Effector CD4-positive, alpha-beta T cell (primary cell): ENCODE results near the gene TNPO1.
A peak's percentile ranks its signal among the peaks of the same experiment; 100 is the strongest.

Source experiments
- DNase-seq: peaks from one replicate; pipeline ENCODE4 v3.0.0-alpha.2; 2020

TNPO1 gene

DNA sequence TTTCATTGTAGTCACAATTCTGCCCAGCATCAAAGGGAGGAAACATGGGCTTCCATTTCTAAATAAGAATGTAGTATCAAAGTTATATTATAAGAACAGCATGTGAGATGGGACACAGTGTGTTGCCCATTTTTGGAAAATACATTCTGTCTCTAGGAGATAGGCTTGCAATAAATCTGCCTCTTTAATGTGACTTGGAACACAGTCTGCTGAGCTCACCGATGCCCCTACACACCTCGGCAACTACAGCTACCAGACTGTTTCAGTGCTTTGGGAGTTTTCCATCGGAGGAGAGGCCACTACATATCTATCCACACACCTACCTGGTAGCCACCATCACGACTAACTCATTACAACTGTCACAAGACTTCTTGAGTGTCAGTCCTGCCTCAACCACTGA, 120.4 kb downstream of the TNPO1 start:
- DNase-seq, result no peak

DNA sequence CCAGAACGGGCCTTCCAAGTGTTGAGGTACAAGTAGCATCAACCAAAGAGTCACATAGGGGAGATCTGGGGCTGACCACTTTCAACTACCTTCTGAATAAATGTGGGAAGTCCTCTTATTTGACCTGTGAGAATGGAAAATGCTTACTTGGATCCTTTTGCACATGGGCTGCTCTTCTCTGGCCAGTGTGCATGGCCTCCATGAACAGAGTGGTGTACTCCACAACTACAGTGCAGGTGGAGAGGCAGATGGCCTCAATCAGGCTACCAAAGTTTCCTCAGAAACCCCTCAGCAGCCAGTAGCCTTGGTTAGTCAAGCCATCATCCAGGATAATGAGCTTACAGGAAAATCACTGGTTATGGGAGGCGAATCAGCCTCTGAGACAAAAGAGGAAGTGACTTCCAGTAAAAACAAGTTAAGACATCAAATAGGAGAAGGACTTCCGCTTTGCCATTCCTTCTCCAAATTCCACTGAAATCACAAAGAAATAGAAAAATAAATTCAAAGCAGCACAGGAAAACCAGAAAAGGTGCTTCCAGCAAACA, 121.1 kb downstream of the TNPO1 start:
- DNase-seq, result no peak

DNA sequence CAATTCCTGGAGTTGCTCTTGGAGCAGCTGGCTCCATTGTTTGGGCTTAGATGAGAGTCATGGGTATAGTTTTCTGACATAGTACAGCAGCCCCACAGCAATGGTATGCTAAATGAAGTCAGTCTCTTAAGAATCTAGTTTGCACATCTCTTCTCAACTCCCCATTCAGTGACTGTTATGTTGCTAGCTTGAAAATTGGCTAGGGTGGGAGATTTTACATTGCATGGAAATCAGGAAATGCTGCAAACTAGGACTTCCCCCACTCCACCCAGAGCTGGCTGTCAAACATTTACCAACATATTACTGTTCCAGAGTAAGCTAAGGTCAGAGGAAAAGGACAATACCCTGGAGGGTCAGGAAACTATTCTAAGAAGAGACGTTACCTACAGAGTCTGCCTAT, 121.7 kb downstream of the TNPO1 start:
- no peak for DNase-seq

DNA sequence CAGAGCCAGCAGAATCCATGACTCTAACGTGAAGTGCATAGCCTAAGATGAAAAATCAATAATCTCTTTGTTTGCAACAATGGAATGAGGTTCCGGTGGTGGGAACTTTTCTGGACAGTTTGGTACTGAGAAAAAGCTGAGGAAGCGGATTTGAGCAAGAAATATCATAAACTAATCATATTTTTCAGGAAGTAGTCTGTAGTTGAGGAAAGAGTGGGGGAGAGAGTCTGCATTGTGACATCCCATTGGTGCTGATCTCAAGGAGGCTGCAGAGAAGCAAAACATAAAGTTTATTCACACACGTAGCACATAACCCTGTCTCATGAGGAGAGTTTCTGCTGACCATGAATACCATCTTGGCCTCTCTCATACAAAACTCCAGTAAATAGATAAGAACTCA, 123.6 kb downstream of the TNPO1 start:
- DNase-seq, result no peak

DNA sequence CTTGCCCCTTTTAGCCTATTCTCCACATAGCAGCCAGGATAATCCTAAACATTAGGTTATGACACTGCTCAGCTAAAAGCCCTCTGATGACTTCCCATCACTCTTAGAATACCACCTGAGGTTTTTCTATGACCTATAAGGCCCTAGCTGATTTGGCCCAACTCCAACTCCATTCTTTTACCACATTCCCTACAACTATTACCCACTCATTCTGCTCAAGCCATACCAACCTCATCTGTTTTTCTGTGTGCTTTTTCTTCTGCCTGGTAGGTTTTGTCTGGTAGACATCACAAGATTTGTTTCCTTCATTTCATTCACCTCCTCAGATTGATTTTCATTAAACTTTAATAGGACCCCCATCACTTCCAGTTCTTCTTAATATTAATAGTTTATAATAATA, 126.8 kb downstream of the TNPO1 start:
- no peak for DNase-seq

DNA sequence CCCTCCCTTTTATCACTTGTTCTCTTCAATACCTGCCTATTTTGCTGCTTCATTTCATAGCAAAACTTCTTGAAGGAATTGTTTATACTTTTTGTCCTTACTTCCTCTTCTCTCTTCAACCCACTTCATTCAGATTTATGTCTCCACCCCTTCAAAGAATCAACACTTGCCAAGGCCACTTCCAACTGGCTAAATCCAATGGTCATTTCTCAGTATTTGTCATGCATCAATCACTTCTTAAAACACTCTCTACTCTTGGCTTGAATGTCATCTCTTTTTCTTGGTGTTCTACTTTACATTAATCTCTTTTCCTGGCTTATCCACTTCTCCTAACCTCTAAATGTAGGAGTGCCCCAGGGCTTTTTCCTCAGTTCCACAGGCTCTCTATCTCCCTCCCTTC, 131.0 kb downstream of the TNPO1 start:
- DNase-seq, result no peak

DNA sequence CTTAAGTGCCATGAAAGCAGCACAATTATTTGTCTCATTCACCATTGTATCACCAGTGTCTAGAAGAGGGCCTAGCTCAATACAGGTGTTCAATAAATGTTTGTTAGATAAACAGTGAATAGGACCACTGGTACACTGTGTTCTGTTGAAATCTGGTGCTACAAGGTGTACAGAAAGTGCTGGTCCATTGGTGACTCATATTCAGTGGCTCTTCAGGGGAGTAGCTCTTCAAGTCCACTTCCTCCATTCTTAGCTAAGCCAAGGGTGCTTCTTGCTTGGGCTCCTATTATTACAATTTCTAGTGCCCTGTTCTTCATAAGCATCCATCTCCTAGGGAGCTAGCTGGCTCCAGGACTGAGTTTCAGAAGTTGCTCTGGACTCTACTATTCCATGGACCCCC, 133.0 kb downstream of the TNPO1 start:
- DNase-seq, result no peak

DNA sequence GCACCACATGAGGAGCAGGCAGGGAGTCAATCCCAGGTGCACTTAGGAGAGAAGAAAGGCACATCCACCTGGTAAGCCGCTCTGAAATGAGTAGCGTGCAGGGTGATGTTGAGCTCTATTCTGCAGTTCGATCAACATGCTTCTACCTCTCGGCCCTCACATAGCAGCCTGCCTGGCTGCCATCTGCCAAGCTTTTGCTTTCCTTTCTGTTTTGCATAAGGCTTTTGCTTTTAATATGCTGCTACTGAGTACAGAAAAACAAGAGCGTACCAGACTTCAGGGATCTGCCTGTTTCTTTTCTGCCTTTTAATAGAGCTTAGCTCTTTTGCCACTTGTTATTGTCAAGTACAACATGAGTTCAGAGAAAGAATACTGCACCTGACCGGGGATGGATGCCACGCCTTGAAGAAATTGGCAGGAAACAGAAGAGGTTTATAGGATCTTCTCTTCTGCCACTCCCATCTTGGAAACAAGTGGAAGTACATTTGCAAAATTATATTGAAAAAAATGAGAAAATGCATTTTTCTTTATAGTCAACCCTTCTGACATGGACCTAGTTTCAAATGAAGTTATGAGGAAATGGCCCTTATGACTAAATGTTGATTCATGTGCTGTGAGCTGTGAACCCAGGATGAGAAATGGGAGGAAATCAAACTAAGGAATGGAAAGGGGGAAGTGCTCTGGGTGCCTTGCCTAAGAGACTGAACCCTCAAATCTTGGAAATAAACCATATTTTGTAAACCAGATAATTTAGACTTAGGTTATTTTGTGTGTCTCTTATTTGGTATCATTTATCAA, 135.4 kb downstream of the TNPO1 start:
- DNase-seq, result no peak

DNA sequence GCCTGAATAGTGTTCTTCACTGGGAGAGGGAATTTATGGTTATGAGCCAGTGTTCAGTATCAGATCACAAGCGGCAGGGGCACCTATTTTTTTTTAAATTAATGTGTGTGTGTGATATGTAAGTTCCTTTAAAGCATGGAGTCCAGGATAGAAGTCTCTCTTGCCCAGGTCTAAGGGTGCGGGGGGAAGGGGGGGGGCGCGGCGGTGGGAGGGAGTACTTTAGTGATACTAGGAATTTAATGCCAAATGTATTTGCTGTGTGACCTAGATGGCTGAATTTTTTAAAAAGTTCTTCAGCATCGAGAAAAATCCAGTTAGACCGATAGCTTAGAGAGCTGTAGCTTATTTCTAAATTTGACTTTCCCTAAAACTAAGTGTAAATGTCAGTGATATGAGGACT, 137.9 kb downstream of the TNPO1 start:
- no peak for DNase-seq

DNA sequence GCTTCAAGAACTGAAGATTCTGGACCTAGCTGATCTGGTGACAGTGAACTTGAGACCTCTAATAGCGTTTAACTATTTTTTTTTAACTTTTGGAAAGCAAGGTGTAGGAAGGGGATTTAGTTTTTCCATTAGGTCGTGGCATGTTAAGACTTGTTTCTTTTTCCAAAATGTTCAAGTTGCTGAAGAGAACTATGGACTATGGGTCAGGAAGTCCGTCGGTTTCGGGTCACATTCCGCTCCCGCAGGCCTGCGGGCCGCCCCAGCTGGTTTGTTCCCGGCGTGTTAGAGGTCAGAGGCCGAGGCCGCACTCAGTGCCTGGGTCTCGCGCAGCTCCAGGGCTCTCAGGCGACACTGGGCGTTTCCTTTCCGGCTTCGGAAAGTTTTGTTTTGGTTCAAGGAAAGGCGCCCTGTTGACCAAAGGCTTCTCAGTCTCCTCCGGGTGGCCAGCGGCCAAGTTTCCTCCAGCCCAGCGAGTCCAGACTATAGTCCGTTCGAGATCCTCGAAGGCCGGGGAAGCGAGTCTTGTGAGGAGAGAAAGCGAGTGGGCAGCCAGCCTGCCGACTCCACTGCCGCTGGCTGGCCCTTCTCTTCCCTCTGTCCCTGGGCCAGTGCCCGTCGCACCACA, 138.8 kb downstream of the TNPO1 start:
- DNase-seq, result no peak

DNA sequence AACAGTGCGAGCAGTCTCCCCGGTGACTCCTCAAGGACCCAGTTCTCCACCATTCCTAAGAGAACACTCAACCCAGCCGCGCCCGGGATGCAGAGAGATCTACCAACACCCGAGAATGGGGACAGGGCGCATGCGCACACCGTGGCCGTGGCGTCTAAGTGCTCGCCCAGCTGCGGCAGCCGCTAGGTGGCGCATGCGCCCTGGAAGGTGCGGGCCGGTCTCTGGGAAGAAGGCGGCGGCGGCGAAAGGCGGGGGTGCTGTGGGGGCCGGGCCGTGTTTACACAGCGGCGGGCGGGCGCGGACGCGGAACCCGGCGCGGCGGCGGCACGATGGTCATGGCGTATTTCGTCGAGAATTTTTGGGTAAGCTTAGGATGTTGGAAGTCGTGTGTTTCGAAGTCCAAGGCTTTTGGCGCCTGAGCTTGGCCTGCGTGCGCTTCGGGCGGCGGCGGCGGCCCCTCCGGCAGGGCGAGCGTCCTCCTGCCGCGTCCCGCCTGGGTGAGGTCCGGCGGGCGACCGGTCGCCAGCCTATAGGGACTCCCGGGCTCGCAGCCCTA, 139.4 kb downstream of the TNPO1 start, which contains the start of gene FCHO2:
FCHO2 (plus strand) TSS at position 274 of the 556 bp plus-strand sequence; CDS start at position 330, 56 bp downstream.
- DNase-seq, result peak; percentile 95

DNA sequence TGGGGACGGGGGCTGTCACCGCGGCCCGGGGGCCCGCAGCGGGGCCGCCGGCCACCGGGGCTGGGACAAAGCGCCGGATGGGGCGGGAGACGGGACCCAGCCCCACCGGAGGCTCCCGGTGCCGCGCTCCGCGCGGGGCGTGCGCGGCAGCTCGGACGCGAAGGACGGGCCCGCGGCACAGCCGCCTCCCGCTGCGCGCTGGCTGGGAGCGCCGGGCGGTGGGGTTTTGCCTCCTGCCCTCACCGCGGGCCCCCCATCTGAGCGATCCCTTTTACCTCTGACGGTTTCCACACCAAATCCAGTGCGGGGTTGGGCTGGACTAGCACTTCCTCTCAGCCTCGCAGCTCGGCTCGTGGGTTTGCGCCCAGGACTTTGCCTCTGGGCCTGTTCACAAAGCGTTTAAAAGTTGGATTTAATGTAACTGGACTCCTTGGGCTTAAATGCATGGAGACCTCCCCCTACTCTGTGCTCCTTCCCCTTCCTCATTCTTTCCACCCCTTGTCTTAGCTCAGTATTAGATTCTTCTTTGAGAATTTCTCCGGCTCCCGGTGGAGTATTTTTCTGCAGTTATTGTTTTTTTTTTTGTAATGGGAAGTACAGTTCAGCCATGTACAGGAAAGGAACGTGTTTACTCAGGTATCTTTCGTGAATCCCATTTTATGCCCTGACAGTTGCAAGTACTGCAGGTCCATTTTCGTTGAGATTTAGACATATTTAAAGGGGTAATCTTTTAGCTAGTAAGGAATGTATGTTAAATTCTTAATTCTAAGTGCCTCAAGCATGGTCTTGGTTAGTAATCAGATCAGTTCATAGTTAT, 140.1 kb downstream of the TNPO1 start:
- no peak for DNase-seq

DNA sequence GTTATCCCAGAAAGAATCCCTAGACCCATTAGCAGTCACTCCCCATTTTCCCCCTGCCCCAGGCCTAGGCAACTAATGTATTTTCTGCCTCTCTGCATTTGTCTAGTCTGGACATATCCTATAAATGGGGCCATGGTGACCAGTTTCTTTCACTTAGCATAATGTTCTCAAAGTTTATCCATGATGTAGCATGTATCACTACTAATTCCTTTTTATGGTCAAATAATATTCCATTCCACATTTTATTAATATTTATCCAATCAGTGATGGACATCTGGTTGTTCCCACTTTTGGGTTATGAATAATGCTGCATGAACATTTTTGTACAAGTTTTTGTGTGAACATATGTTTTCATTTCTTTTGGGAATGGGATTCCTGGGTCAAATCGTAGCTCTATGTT, 140.9 kb downstream of the TNPO1 start:
- no peak for DNase-seq

DNA sequence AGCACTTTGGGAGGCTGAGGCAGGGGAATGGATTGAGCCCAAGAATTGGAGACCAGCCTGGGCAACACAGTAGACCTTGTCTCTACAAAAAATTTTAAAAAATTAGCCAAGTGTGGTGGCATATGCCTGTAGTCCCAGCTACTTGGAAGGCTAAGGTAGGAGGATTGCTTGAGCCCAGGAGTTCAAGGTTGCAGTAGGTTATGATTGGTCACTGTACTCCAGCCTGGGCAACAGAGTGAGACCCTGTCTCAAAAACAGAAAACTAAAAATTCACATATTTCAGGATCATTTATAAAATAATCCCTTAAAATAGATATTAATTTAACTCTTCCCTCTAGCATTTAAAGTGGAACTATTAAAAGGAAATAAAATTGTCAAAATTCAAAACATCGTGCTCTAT, 142.8 kb downstream of the TNPO1 start:
- no peak for DNase-seq
